Measurements from ENCODE around the gene ST3GAL3.

Gene ST3GAL3

DNA sequence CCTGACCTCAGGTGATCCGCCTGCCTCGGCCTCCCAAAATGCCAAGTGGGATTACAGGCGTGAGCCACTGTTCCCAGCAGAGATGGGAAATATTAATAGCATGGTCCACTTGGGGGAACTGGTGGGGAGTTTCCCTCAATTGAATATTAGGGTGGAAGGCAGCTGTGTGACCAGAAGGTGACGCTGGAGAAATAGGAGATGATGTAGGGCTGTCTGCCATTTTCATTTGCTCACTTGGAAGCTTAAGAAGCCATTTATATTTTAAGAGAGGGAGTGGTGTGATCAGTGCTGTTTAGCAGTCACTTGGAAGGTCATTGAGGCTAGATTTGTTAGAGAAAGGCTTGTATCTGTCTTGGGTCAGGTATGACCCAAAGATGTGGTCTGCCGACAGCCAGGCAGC is 37.5 kb upstream of the ST3GAL3 start:
- H3K4me3 ChIP-seq (ENCODE audit: low read depth, low read length) = no peak overlapping the region
- no peak for DNase-seq (ENCODE audit: low read depth)
- TF ChIP-seq CTCF (IDR thresholded peaks at IDR 0.05; ENCODE audit: insufficient read depth, low read depth, low read length, missing control alignments) = no peak

- no peak overlapping the region for H3K4me3 ChIP-seq (ENCODE audit: low read depth, low read length)
- TF ChIP-seq CTCF (IDR thresholded peaks at IDR 0.05; ENCODE audit: insufficient read depth, low read depth, low read length, missing control alignments) = no peak
- no peak for DNase-seq (ENCODE audit: low read depth)
Observed at GRCh38 chr1:43671193-43671592, 36.1 kb upstream of the ST3GAL3 start.

DNA sequence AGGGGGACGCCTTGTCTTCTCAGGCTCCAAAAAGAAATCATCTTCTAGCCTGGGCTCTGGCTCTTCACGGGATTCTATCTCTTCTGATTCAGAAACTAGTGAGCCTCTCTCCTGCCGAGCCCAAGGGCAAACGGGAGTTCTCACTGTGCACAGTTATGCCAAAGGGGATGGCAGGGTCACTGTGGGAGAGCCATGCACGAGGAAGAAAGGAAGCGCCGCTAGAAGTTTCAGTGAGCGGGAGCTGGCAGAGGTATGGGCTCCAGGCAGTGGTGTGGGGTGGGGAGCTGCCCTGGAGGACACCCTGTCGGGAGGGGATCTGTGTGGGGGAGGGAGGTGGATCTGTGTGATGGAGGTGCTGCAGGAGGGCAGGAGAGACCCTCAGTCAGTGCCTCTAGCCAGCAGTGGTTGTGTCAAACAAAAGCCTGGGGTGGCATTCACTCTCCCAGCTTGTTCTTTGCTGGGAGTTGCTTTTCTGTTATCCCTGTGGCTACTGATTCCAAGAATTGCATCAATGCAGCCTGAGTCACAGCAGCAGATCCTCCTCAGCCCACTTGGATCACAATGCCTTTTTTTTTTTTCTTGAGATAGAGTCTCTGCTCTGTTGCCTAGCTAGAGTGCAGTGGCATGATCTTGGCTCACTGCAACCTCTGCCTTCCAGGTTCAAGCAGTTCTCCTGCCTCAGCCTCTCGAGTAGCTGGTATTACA is 35.6 kb upstream of the ST3GAL3 start:
- no peak for DNase-seq (ENCODE audit: low read depth)
- no peak overlapping the region for H3K4me3 ChIP-seq (ENCODE audit: low read depth, low read length)
- no peak for TF ChIP-seq CTCF (IDR thresholded peaks at IDR 0.05; ENCODE audit: insufficient read depth, low read depth, low read length, missing control alignments)

- TF ChIP-seq CTCF (IDR thresholded peaks at IDR 0.05; ENCODE audit: insufficient read depth, low read depth, low read length, missing control alignments) = no peak
- no peak overlapping the region for H3K4me3 ChIP-seq (ENCODE audit: low read depth, low read length)
- no peak for DNase-seq (ENCODE audit: low read depth)
Observed at GRCh38 chr1:43673261-43673660, 34.1 kb upstream of the ST3GAL3 start.

GRCh38 chr1:43678940-43679339 is 28.4 kb upstream of the ST3GAL3 start:
- no peak for DNase-seq (ENCODE audit: low read depth)
- TF ChIP-seq CTCF (IDR thresholded peaks at IDR 0.05; ENCODE audit: insufficient read depth, low read depth, low read length, missing control alignments) = no peak
- no peak overlapping the region for H3K4me3 ChIP-seq (ENCODE audit: low read depth, low read length)

- no peak overlapping the region for H3K4me3 ChIP-seq (ENCODE audit: low read depth, low read length)
- no peak for TF ChIP-seq CTCF (IDR thresholded peaks at IDR 0.05; ENCODE audit: insufficient read depth, low read depth, low read length, missing control alignments)
- DNase-seq (ENCODE audit: low read depth) = no peak
Observed at GRCh38 chr1:43683560-43683959, 23.8 kb upstream of the ST3GAL3 start.

- TF ChIP-seq CTCF (IDR thresholded peaks at IDR 0.05; ENCODE audit: insufficient read depth, low read depth, low read length, missing control alignments) = no peak
- H3K4me3 ChIP-seq (ENCODE audit: low read depth, low read length) = no peak overlapping the region
- no peak for DNase-seq (ENCODE audit: low read depth)
Observed at GRCh38 chr1:43686801-43687200, 20.5 kb upstream of the ST3GAL3 start.
